ENCODE data around the gene ADAMTS19. TPM values are rescaled to one million over a fixed set of nuclear protein-coding genes. Genes with fewer than 3 reads are reported as not detected.
A peak's percentile ranks its signal among the peaks of the same experiment; 100 is the strongest.

Gene ADAMTS19
- total RNA-seq, 2 experiments from 2014 or later: not detected

- TF ChIP-seq CTCF (IDR thresholded peaks at IDR 0.05): no peak
- peaks cover 13% of the 10 kb centered on the region for H3K27me3 Mint-ChIP-seq
- no peaks in the 10 kb centered on the region for H3K4me1 Mint-ChIP-seq (ENCODE audit: low read depth)
Observed at GRCh38 chr5:129454461-129454860, 5.6 kb upstream of the ADAMTS19 start.

GRCh38 chr5:129459450-129459776, 685 bp upstream of the ADAMTS19 start:
- intact Hi-C loops (cut with micrococcal nuclease): no loop called here
- H3K9me3 Mint-ChIP-seq: peaks cover 2% of the 10 kb centered on the region
- CTCF ChIA-PET: no interaction called here
- no peak for TF ChIP-seq CTCF (IDR thresholded peaks at IDR 0.05)
- DNase-seq: no peak
- no peak overlapping the region for H3K4me3 Mint-ChIP-seq
- POLR2A ChIA-PET: no interaction called here
- H3K27ac Mint-ChIP-seq: no peak overlapping the region
- H3K36me3 Mint-ChIP-seq (ENCODE audit: low read depth): no peaks in the 10 kb centered on the region
- H3K27me3 Mint-ChIP-seq: peaks cover 42% of the 10 kb centered on the region
- ATAC-seq: no peak
- peaks cover 9% of the 10 kb centered on the region for H3K4me1 Mint-ChIP-seq (ENCODE audit: low read depth)

More at GRCh38 chr5:129454461-129454860, 5.6 kb upstream of the ADAMTS19 start:
- intact Hi-C loops (cut with micrococcal nuclease): no loop called here
- no peak overlapping the region for H3K27ac Mint-ChIP-seq
- DNase-seq (no peak), ATAC-seq (no peak)
- H3K36me3 Mint-ChIP-seq (ENCODE audit: low read depth): no peaks in the 10 kb centered on the region
- ChIA-PET POLR2A (no interaction called here), CTCF (no interaction called here)
- H3K9me3 Mint-ChIP-seq: peaks cover 2% of the 10 kb centered on the region
- H3K4me3 Mint-ChIP-seq: no peak overlapping the region

GRCh38 chr5:129460672-129460935, 506 bp downstream of the ADAMTS19 start:
- DNase-seq (no peak), ATAC-seq (no peak)
- intact Hi-C loops (cut with micrococcal nuclease): no loop called here
- POLR2A ChIA-PET: no interaction called here
- Mint-ChIP-seq H3K27me3 (peaks cover 41% of the 10 kb centered on the region), H3K27ac (no peak overlapping the region), H3K4me3 (no peak overlapping the region), H3K9me3 (no peaks in the 10 kb centered on the region), H3K4me1 (ENCODE audit: low read depth) (peaks cover 9% of the 10 kb centered on the region), H3K36me3 (ENCODE audit: low read depth) (no peaks in the 10 kb centered on the region)
- CTCF ChIA-PET: interaction anchor here (1.0 kb wide), 1 partner anchor 312 kb away, joined by 3 read pairs; no protein-coding TSS in a partner anchor
- no peak for TF ChIP-seq CTCF (IDR thresholded peaks at IDR 0.05)

- H3K36me3 Mint-ChIP-seq (ENCODE audit: low read depth): no peaks in the 10 kb centered on the region
- H3K4me1 Mint-ChIP-seq (ENCODE audit: low read depth): peaks cover 9% of the 10 kb centered on the region
- H3K4me3 Mint-ChIP-seq: no peak overlapping the region
- ATAC-seq (peak; percentile 58), DNase-seq (peak; percentile 15)
- CTCF ChIA-PET: interaction anchor here (1.0 kb wide), 2 partner anchors 36 to 311 kb away, joined by 3 read pairs; no protein-coding TSS in a partner anchor
- no peaks in the 10 kb centered on the region for H3K9me3 Mint-ChIP-seq
- H3K27me3 Mint-ChIP-seq: peaks cover 41% of the 10 kb centered on the region
- POLR2A ChIA-PET: no interaction called here
- TF ChIP-seq CTCF (IDR thresholded peaks at IDR 0.05): peak; percentile 17
- intact Hi-C loops (cut with micrococcal nuclease): no loop called here
- no peak overlapping the region for H3K27ac Mint-ChIP-seq
Observed at GRCh38 chr5:129460936-129461710, 1.0 kb downstream of the ADAMTS19 start.

GRCh38 chr5:129461711-129462332, 1.7 kb downstream of the ADAMTS19 start:
- H3K36me3 Mint-ChIP-seq (ENCODE audit: low read depth): no peaks in the 10 kb centered on the region
- POLR2A ChIA-PET: no interaction called here

More at GRCh38 chr5:129461711-129462332, 1.7 kb downstream of the ADAMTS19 start:
- TF ChIP-seq CTCF (IDR thresholded peaks at IDR 0.05): no peak
- DNase-seq (no peak), ATAC-seq (no peak)
- intact Hi-C loops (cut with micrococcal nuclease): no loop called here
- Mint-ChIP-seq H3K27me3 (peaks cover 41% of the 10 kb centered on the region), H3K9me3 (no peaks in the 10 kb centered on the region), H3K4me3 (no peak overlapping the region), H3K27ac (no peak overlapping the region), H3K4me1 (ENCODE audit: low read depth) (peaks cover 9% of the 10 kb centered on the region)
- CTCF ChIA-PET: interaction anchor here (1.0 kb wide), 1 partner anchor 35 kb away, joined by 3 read pairs; no protein-coding TSS in a partner anchor

Data from activated CD8-positive, alpha-beta T cell treated with anti-CD3 and anti-CD28 coated beads for 36 hours (primary cell).